Measurements from ENCODE around the gene KIAA0753.

Gene KIAA0753

GRCh38 chr17:6545291-6545690 lies 95.2 kb downstream of the KIAA0753 start:
- no peaks in the 10 kb centered on the region for H4K20me1 ChIP-seq
- no peak overlapping the region for H3K9ac ChIP-seq
- no peaks in the 10 kb centered on the region for H3K27me3 ChIP-seq

GRCh38 chr17:6544011-6544370 lies 96.5 kb downstream of the KIAA0753 start:
- Histone ChIP-seq H3K9me3 (peaks cover 8% of the 10 kb centered on the region), H3K9ac (0 out of 2 replicates have a peak overlapping the region, but pooled peaks have one; percentile 18), H3K36me3 (no peaks in the 10 kb centered on the region), H3K4me3 (no peak overlapping the region), H3K4me2 (peak overlapping the region; percentile 68), H3K4me1 (peaks cover 58% of the 10 kb centered on the region), H3K27me3 (no peaks in the 10 kb centered on the region), H3K27ac (no peak overlapping the region), H4K20me1 (no peaks in the 10 kb centered on the region)
- no peak for TF ChIP-seq Cebpa-rat (IDR thresholded peaks at IDR 0.05)

More at GRCh38 chr17:6545291-6545690, 95.2 kb downstream of the KIAA0753 start:
- no peaks in the 10 kb centered on the region for H3K9me3 ChIP-seq
- H3K4me2 ChIP-seq, result peak overlapping the region; percentile 68
- no peak for TF ChIP-seq Cebpa-rat (IDR thresholded peaks at IDR 0.05)
- H3K27ac ChIP-seq, result no peak overlapping the region
- peaks cover 66% of the 10 kb centered on the region for H3K4me1 ChIP-seq
- H3K4me3 ChIP-seq, result no peak overlapping the region
- H3K36me3 ChIP-seq, result no peaks in the 10 kb centered on the region

GRCh38 chr17:6543079-6544010 lies 97.2 kb downstream of the KIAA0753 start:
- Histone ChIP-seq H3K27me3 (no peaks in the 10 kb centered on the region), H3K27ac (no peak overlapping the region), H3K4me3 (no peak overlapping the region), H4K20me1 (no peaks in the 10 kb centered on the region), H3K4me1 (peaks cover 51% of the 10 kb centered on the region), H3K36me3 (no peaks in the 10 kb centered on the region), H3K4me2 (peak overlapping the region; percentile 68), H3K9ac (no peak overlapping the region), H3K9me3 (peaks cover 15% of the 10 kb centered on the region)
- no peak for TF ChIP-seq Cebpa-rat (IDR thresholded peaks at IDR 0.05)

- no peak overlapping the region for H3K9ac ChIP-seq
- no peaks in the 10 kb centered on the region for H3K36me3 ChIP-seq
- H3K27ac ChIP-seq, result no peak overlapping the region
- no peaks in the 10 kb centered on the region for H4K20me1 ChIP-seq
- no peak overlapping the region for H3K4me2 ChIP-seq
- no peaks in the 10 kb centered on the region for H3K27me3 ChIP-seq
- TF ChIP-seq Cebpa-rat (IDR thresholded peaks at IDR 0.05), result no peak
- peaks cover 15% of the 10 kb centered on the region for H3K9me3 ChIP-seq
- H3K4me3 ChIP-seq, result no peak overlapping the region
- peaks cover 43% of the 10 kb centered on the region for H3K4me1 ChIP-seq
Measured at GRCh38 chr17:6542577-6542976, 97.9 kb downstream of the KIAA0753 start.

- Histone ChIP-seq H4K20me1 (no peaks in the 10 kb centered on the region), H3K9me3 (peaks cover 15% of the 10 kb centered on the region), H3K36me3 (no peaks in the 10 kb centered on the region), H3K4me1 (peaks cover 38% of the 10 kb centered on the region), H3K4me2 (no peak overlapping the region), H3K27ac (no peak overlapping the region), H3K9ac (no peak overlapping the region), H3K4me3 (no peak overlapping the region), H3K27me3 (no peaks in the 10 kb centered on the region)
- no peak for TF ChIP-seq Cebpa-rat (IDR thresholded peaks at IDR 0.05)
Measured at GRCh38 chr17:6541886-6542285, 98.6 kb downstream of the KIAA0753 start.

GRCh38 chr17:6539871-6540270 lies 100.6 kb downstream of the KIAA0753 start:
- Histone ChIP-seq H3K4me1 (peaks cover 20% of the 10 kb centered on the region), H3K27me3 (no peaks in the 10 kb centered on the region), H3K27ac (no peak overlapping the region), H3K9ac (no peak overlapping the region), H3K4me3 (no peak overlapping the region), H3K9me3 (peaks cover 15% of the 10 kb centered on the region), H3K4me2 (no peak overlapping the region), H4K20me1 (no peaks in the 10 kb centered on the region), H3K36me3 (no peaks in the 10 kb centered on the region)
- no peak for TF ChIP-seq Cebpa-rat (IDR thresholded peaks at IDR 0.05)

GRCh38 chr17:6536566-6537065 lies 103.9 kb downstream of the KIAA0753 start:
- Histone ChIP-seq H4K20me1 (no peaks in the 10 kb centered on the region), H3K4me1 (no peaks in the 10 kb centered on the region), H3K4me3 (no peak overlapping the region), H3K36me3 (no peaks in the 10 kb centered on the region), H3K4me2 (no peak overlapping the region), H3K27ac (no peak overlapping the region), H3K9me3 (peaks cover 15% of the 10 kb centered on the region), H3K27me3 (no peaks in the 10 kb centered on the region), H3K9ac (no peak overlapping the region)
- no peak for TF ChIP-seq Cebpa-rat (IDR thresholded peaks at IDR 0.05)

- H3K4me3 ChIP-seq, result no peak overlapping the region
- no peak overlapping the region for H3K4me2 ChIP-seq
- H3K36me3 ChIP-seq, result no peaks in the 10 kb centered on the region
- no peaks in the 10 kb centered on the region for H3K4me1 ChIP-seq
- no peaks in the 10 kb centered on the region for H4K20me1 ChIP-seq
- no peak for TF ChIP-seq Cebpa-rat (IDR thresholded peaks at IDR 0.05)
- peaks cover 15% of the 10 kb centered on the region for H3K9me3 ChIP-seq
- no peak overlapping the region for H3K27ac ChIP-seq
- H3K27me3 ChIP-seq, result no peaks in the 10 kb centered on the region
- H3K9ac ChIP-seq, result no peak overlapping the region
Measured at GRCh38 chr17:6536053-6536452, 104.5 kb downstream of the KIAA0753 start.

GRCh38 chr17:6534846-6535514 lies 105.5 kb downstream of the KIAA0753 start:
- no peak overlapping the region for H3K4me3 ChIP-seq
- no peak overlapping the region for H3K4me2 ChIP-seq
- no peak for TF ChIP-seq Cebpa-rat (IDR thresholded peaks at IDR 0.05)
- no peaks in the 10 kb centered on the region for H4K20me1 ChIP-seq
- no peaks in the 10 kb centered on the region for H3K27me3 ChIP-seq
- no peaks in the 10 kb centered on the region for H3K36me3 ChIP-seq
- no peak overlapping the region for H3K27ac ChIP-seq
- peaks cover 15% of the 10 kb centered on the region for H3K9me3 ChIP-seq
- no peak overlapping the region for H3K9ac ChIP-seq
- H3K4me1 ChIP-seq, result no peaks in the 10 kb centered on the region

- Histone ChIP-seq H3K4me3 (no peak overlapping the region), H3K4me2 (no peak overlapping the region), H3K9me3 (no peaks in the 10 kb centered on the region), H3K27me3 (no peaks in the 10 kb centered on the region), H3K4me1 (no peaks in the 10 kb centered on the region), H4K20me1 (no peaks in the 10 kb centered on the region), H3K9ac (no peak overlapping the region), H3K36me3 (no peaks in the 10 kb centered on the region), H3K27ac (no peak overlapping the region)
- TF ChIP-seq Cebpa-rat (IDR thresholded peaks at IDR 0.05), result no peak
Measured at GRCh38 chr17:6532441-6532885, 108.0 kb downstream of the KIAA0753 start.
